ENCODE results near the gene SMG6.

The SMG6 gene

DNA sequence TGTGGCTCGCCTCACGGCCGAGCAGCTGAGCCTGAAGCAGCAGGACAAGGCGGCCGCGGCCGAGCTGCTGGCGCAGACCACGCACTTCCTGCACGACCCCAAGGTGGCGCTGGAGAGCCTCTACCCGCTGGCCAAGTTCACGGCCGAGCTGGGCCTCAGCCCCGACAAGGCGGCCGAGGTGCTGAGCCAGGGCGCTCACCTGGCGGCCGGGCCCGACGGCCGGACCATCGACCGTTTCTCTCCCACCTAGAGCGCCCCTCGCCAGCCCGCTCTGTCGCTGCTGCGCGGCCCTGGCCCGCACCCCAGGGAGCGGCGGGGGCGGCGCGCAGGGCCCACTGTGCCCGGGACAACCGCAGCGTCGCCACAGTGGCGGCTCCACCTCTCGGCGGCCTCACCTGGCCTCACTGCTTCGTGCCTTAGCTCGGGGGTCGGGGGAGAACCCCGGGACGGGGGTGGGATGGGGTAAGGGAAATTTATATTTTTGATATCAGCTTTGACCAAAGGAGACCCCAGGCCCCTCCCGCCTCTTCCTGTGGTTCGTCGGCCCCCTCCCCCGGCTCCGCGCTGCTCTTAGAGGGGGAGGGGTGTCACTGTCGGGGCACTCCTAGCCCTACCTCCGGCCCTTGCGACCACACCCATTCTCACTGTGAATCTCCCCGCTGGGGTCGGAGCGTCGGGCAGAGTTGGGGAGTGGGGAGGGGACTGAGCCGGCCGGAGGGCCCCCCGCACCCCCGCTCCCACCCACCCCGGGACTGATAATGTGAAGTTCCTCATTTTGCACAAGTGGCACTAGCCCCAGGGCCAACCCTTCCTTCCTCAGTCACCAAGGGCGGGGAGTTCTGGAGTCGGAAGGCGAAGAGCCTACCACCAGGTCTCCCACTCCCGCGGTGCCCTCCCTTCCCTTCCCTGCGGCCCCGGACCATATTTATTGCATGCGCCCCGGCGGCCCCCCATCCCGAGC lies 244.7 kb downstream of the SMG6 start:
- H3K9me3 ChIP-seq (ENCODE audit: control extremely low read depth in 1 of 5, control insufficient read depth in 4 of 5, insufficient read depth in 2 of 5, low read depth in 1 of 5, low read length in 4 of 5): no peaks in the 10 kb centered on the region
- POLR2A ChIA-PET: interaction anchor here (0.7 to 1.3 kb wide), 4 partner anchors 35 to 186 kb away, joined by 3 to 4 read pairs (median 3); no protein-coding TSS in a partner anchor
- peak overlapping the region; percentile 7 to 73 (median 53) for H3K4me3 ChIP-seq (ENCODE audit: control insufficient read depth in 1 of 7, extremely low read depth in 1 of 7, insufficient read depth in 4 of 7, low read depth in 2 of 7, low read length in 6 of 7)
- 0% methylated on average over 45 of the region's 78 CpGs for WGBS (ENCODE audit: insufficient coverage)
- H3K27me3 ChIP-seq (replicated peaks in 2 of 5; ENCODE audit: control insufficient read depth in 4 of 5, insufficient read depth in 5 of 5, low read length in 4 of 5): peaks cover 0 to 47% (median 11%) of the 10 kb centered on the region in 5 experiments
- peaks cover 0 to 16% (median 11%) of the 10 kb centered on the region in 4 experiments for H3K36me3 ChIP-seq (ENCODE audit: control insufficient read depth in 4 of 4, insufficient read depth in 4 of 4, low read length in 3 of 4)
- peaks cover 0 to 74% (median 70%) of the 10 kb centered on the region in 4 experiments for H3K4me1 ChIP-seq (ENCODE audit: control extremely low read depth in 1 of 4, control insufficient read depth in 4 of 4, insufficient read depth in 4 of 4, low read length in 3 of 4)
- CTCF ChIA-PET: interaction anchor here (0.7 to 6.8 kb wide), 33 partner anchors 8 to 226 kb away, joined by 3 to 108 read pairs (median 5); no protein-coding TSS in a partner anchor
- H3K27ac ChIP-seq (ENCODE audit: insufficient read depth in 1 of 2, low read depth in 1 of 2, low read length in 2 of 2, poor library complexity in 1 of 2, severe bottlenecking in 2 of 2): peak overlapping the region in 1 of 2 experiments; percentile 59
- peak; percentile 82 to 93 (median 91) for DNase-seq

DNA sequence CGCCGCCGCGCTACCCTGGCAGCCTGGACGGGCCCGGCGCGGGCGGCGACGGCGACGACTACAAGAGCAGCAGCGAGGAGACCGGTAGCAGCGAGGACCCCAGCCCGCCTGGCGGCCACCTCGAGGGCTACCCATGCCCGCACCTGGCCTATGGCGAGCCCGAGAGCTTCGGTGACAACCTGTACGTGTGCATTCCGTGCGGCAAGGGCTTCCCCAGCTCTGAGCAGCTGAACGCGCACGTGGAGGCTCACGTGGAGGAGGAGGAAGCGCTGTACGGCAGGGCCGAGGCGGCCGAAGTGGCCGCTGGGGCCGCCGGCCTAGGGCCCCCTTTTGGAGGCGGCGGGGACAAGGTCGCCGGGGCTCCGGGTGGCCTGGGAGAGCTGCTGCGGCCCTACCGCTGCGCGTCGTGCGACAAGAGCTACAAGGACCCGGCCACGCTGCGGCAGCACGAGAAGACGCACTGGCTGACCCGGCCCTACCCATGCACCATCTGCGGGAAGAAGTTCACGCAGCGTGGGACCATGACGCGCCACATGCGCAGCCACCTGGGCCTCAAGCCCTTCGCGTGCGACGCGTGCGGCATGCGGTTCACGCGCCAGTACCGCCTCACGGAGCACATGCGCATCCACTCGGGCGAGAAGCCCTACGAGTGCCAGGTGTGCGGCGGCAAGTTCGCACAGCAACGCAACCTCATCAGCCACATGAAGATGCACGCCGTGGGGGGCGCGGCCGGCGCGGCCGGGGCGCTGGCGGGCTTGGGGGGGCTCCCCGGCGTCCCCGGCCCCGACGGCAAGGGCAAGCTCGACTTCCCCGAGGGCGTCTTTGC lies 245.6 kb downstream of the SMG6 start:
- Histone ChIP-seq H3K27ac (ENCODE audit: insufficient read depth in 1 of 2, low read depth in 1 of 2, low read length in 2 of 2, poor library complexity in 1 of 2, severe bottlenecking in 2 of 2) (no peak overlapping the region), H3K27me3 (replicated peaks in 2 of 5; ENCODE audit: control insufficient read depth in 4 of 5, insufficient read depth in 5 of 5, low read length in 4 of 5) (peaks cover 0 to 56% (median 16%) of the 10 kb centered on the region in 5 experiments), H3K36me3 (ENCODE audit: control insufficient read depth in 4 of 4, insufficient read depth in 4 of 4, low read length in 3 of 4) (peaks cover 0 to 10% (median 5%) of the 10 kb centered on the region in 4 experiments), H3K9me3 (ENCODE audit: control extremely low read depth in 1 of 5, control insufficient read depth in 4 of 5, insufficient read depth in 2 of 5, low read depth in 1 of 5, low read length in 4 of 5) (no peaks in the 10 kb centered on the region), H3K4me1 (ENCODE audit: control extremely low read depth in 1 of 4, control insufficient read depth in 4 of 4, insufficient read depth in 4 of 4, low read length in 3 of 4) (peaks cover 0 to 82% (median 78%) of the 10 kb centered on the region in 4 experiments), H3K4me3 (ENCODE audit: control insufficient read depth in 1 of 7, extremely low read depth in 1 of 7, insufficient read depth in 4 of 7, low read depth in 2 of 7, low read length in 6 of 7) (peak overlapping the region in 4 of 7 experiments; percentile 8 to 68 (median 32))
- peak; percentile 38 to 68 (median 63) for DNase-seq
- CTCF ChIA-PET: interaction anchor here (0.7 to 6.8 kb wide), 36 partner anchors 9 to 226 kb away, joined by 3 to 108 read pairs (median 5); no protein-coding TSS in a partner anchor
- POLR2A ChIA-PET: interaction anchor here (0.7 to 1.3 kb wide), 4 partner anchors 35 to 187 kb away, joined by 3 to 4 read pairs (median 3); no protein-coding TSS in a partner anchor
- 19% methylated on average over 77 of the region's 98 CpGs for WGBS (ENCODE audit: insufficient coverage)

DNA sequence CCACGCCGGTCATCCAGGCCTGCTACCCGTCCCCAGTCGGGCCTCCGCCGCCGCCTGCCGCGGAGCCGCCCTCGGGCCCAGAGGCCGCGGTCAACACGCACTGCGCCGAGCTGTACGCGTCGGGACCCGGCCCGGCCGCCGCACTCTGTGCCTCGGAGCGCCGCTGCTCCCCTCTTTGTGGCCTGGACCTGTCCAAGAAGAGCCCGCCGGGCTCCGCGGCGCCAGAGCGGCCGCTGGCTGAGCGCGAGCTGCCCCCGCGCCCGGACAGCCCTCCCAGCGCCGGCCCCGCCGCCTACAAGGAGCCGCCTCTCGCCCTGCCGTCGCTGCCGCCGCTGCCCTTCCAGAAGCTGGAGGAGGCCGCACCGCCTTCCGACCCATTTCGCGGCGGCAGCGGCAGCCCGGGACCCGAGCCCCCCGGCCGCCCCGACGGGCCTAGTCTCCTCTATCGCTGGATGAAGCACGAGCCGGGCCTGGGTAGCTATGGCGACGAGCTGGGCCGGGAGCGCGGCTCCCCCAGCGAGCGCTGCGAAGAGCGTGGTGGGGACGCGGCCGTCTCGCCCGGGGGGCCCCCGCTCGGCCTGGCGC lies 246.3 kb downstream of the SMG6 start:
- peak overlapping the region in 3 of 7 experiments; percentile 36 to 64 (median 53) for H3K4me3 ChIP-seq (ENCODE audit: control insufficient read depth in 1 of 7, extremely low read depth in 1 of 7, insufficient read depth in 4 of 7, low read depth in 2 of 7, low read length in 6 of 7)
- POLR2A ChIA-PET: no interaction called here
- 5% methylated on average over 78 of the region's 81 CpGs for WGBS (ENCODE audit: insufficient coverage)
- CTCF ChIA-PET: interaction anchor here (0.7 to 6.8 kb wide), 23 partner anchors 9 to 225 kb away, joined by 3 to 108 read pairs (median 7); no protein-coding TSS in a partner anchor
- H3K27me3 ChIP-seq (replicated peaks in 2 of 5; ENCODE audit: control insufficient read depth in 4 of 5, insufficient read depth in 5 of 5, low read length in 4 of 5): peaks cover 0 to 57% (median 16%) of the 10 kb centered on the region in 5 experiments
- peaks cover 0 to 10% (median 4%) of the 10 kb centered on the region in 4 experiments for H3K36me3 ChIP-seq (ENCODE audit: control insufficient read depth in 4 of 4, insufficient read depth in 4 of 4, low read length in 3 of 4)
- H3K9me3 ChIP-seq (ENCODE audit: control extremely low read depth in 1 of 5, control insufficient read depth in 4 of 5, insufficient read depth in 2 of 5, low read depth in 1 of 5, low read length in 4 of 5): no peaks in the 10 kb centered on the region
- peak in 2 of 3 donors; percentile 26 to 41 for DNase-seq
- no peak overlapping the region for H3K27ac ChIP-seq (ENCODE audit: insufficient read depth in 1 of 2, low read depth in 1 of 2, low read length in 2 of 2, poor library complexity in 1 of 2, severe bottlenecking in 2 of 2)
- peaks cover 0 to 82% (median 74%) of the 10 kb centered on the region in 4 experiments for H3K4me1 ChIP-seq (ENCODE audit: control extremely low read depth in 1 of 4, control insufficient read depth in 4 of 4, insufficient read depth in 4 of 4, low read length in 3 of 4)

DNA sequence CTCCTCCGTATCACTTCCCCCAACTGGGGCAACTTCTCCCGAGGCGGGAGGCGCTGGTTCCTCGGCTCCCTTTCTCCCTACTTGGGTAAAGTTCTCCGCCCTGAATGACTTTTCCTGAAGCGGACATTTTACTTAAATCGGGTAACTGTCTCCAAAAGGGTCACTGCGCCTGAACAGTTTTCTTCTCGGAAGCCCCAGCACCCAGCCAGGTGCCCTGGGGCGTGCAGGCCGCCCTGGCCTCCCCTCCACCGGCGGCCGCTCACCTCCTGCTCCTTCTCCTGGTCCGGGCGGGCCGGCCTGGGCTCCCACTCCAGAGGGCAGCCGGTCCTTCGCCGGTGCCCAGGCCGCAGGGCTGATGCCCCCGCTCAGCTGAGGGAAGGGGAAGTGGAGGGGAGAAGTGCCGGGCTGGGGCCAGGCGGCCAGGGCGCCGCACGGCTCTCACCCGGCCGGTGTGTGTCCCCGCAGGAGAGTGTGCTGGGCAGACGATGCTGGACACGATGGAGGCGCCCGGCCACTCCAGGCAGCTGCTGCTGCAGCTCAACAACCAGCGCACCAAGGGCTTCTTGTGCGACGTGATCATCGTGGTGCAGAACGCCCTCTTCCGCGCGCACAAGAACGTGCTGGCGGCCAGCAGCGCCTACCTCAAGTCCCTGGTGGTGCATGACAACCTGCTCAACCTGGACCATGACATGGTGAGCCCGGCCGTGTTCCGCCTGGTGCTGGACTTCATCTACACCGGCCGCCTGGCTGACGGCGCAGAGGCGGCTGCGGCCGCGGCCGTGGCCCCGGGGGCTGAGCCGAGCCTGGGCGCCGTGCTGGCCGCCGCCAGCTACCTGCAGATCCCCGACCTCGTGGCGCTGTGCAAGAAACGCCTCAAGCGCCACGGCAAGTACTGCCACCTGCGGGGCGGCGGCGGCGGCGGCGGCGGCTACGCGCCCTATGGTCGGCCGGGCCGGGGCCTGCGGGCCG lies 247.1 kb downstream of the SMG6 start:
- Histone ChIP-seq H3K36me3 (ENCODE audit: control insufficient read depth in 4 of 4, insufficient read depth in 4 of 4, low read length in 3 of 4) (peaks cover 0 to 8% (median under 1%) of the 10 kb centered on the region in 4 experiments), H3K4me3 (ENCODE audit: control insufficient read depth in 1 of 7, extremely low read depth in 1 of 7, insufficient read depth in 4 of 7, low read depth in 2 of 7, low read length in 6 of 7) (peak overlapping the region; percentile 11 to 64 (median 34))
- CTCF ChIA-PET: interaction anchor here (0.6 to 6.8 kb wide), 20 partner anchors 8 to 206 kb away, joined by 3 to 108 read pairs (median 6); no protein-coding TSS in a partner anchor

DNA sequence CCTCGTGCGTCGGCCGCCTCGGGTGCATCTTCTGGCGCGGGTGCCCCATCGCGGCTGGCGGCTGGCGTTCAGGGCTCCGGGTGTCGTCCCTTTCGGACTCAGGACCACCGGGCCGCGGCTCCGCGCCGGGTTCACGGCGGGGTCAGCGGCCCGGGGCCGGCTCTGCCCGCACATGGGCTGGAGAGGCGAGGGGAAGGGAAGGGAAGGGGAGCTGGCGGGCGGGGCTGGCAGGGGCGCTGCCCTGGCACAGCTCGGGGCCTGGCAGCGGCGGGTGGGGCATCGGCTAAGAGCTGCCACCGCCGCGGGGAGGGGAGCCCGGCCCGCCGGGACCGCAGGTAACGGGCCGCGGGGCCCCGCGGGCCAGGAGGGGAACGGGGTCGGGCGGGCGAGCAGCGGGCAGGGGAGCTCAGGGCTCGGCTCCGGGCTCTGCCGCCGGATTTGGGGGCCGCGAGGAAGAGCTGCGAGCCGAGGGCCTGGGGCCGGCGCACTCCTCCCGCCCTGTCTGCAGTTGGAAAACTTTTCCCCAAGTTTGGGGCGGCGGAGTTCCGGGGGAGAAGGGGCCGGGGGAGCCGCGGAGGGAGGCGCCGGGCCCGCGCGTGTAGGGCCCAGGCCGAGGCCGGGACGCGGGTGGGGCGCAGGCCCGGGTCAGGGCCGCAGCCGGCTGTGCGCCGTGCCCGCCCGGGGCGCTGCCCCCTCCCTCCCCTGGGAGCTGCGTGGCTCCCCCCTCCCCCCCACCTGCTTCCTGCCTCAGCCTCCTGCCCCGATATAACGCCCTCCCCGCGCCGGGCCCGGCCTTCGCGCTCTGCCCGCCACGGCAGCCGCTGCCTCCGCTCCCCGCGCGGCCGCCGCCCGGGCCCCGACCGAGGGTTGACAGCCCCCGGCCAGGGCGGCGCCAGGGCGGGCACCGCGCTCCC lies 248.0 kb downstream of the SMG6 start:
- Histone ChIP-seq H3K36me3 (ENCODE audit: control insufficient read depth in 4 of 4, insufficient read depth in 4 of 4, low read length in 3 of 4) (no peaks in the 10 kb centered on the region), H3K9me3 (ENCODE audit: control extremely low read depth in 1 of 5, control insufficient read depth in 4 of 5, insufficient read depth in 2 of 5, low read depth in 1 of 5, low read length in 4 of 5) (no peaks in the 10 kb centered on the region), H3K27me3 (replicated peaks in 2 of 5; ENCODE audit: control insufficient read depth in 4 of 5, insufficient read depth in 5 of 5, low read length in 4 of 5) (peaks cover 0 to 75% (median 21%) of the 10 kb centered on the region in 5 experiments), H3K27ac (ENCODE audit: insufficient read depth in 1 of 2, low read depth in 1 of 2, low read length in 2 of 2, poor library complexity in 1 of 2, severe bottlenecking in 2 of 2) (no peak overlapping the region), H3K4me1 (ENCODE audit: control extremely low read depth in 1 of 4, control insufficient read depth in 4 of 4, insufficient read depth in 4 of 4, low read length in 3 of 4) (peaks cover 0 to 84% (median 78%) of the 10 kb centered on the region in 4 experiments), H3K4me3 (ENCODE audit: control insufficient read depth in 1 of 7, extremely low read depth in 1 of 7, insufficient read depth in 4 of 7, low read depth in 2 of 7, low read length in 6 of 7) (peak overlapping the region; percentile 11 to 64 (median 47))
- peak in 2 of 3 donors; percentile 24 to 30 for DNase-seq
- POLR2A ChIA-PET: interaction anchor here (0.6 kb wide), 1 partner anchor 209 kb away, joined by 3 read pairs; no protein-coding TSS in a partner anchor
- WGBS (ENCODE audit: insufficient coverage): under 1% methylated on average over 68 of the region's 113 CpGs
- CTCF ChIA-PET: interaction anchor here (0.9 to 6.8 kb wide), 29 partner anchors 11 to 228 kb away, joined by 3 to 108 read pairs (median 6); no protein-coding TSS in a partner anchor

More for the DNA sequence above, 247.1 kb downstream of the SMG6 start:
- H3K27ac ChIP-seq (ENCODE audit: insufficient read depth in 1 of 2, low read depth in 1 of 2, low read length in 2 of 2, poor library complexity in 1 of 2, severe bottlenecking in 2 of 2): no peak overlapping the region
- H3K27me3 ChIP-seq (replicated peaks in 2 of 5; ENCODE audit: control insufficient read depth in 4 of 5, insufficient read depth in 5 of 5, low read length in 4 of 5): peaks cover 0 to 65% (median 21%) of the 10 kb centered on the region in 5 experiments
- H3K9me3 ChIP-seq (ENCODE audit: control extremely low read depth in 1 of 5, control insufficient read depth in 4 of 5, insufficient read depth in 2 of 5, low read depth in 1 of 5, low read length in 4 of 5): no peaks in the 10 kb centered on the region
- POLR2A ChIA-PET: no interaction called here
- 2% methylated on average over 75 of the region's 85 CpGs for whole genome bisulfite sequencing (ENCODE audit: insufficient coverage)
- peaks cover 0 to 84% (median 77%) of the 10 kb centered on the region in 4 experiments for H3K4me1 ChIP-seq (ENCODE audit: control extremely low read depth in 1 of 4, control insufficient read depth in 4 of 4, insufficient read depth in 4 of 4, low read length in 3 of 4)
- peak in 2 of 3 donors; percentile 47 to 65 for DNase-seq

Data from common myeloid progenitor, CD34-positive (primary cell).